HG02571 (cell line): ENCODE results near the gene WDR77.

ENCODE experiments used
- ATAC-seq: cut with Tn5 transposase; IDR thresholded peaks from one replicate; pipeline ENCODE4 v1.9.1; 2021; ENCODE audit warnings: mild to moderate bottlenecking, moderate library complexity; ENCODE audit not compliant: unreplicated experiment

WDR77 gene

GRCh38 chr1:111448918-111449702 is at the start of gene WDR77, which contains the start of gene ATP5PB:
Gene WDR77 (minus strand): TSS chr1:111449256. CDS start chr1:111449169, 87 bp downstream.
Gene ATP5PB (plus strand): TSS chr1:111449464. CDS start chr1:111449542, 78 bp downstream.
- peak; percentile 94 for ATAC-seq

GRCh38 chr1:111497592-111497991 is 48.5 kb upstream of the WDR77 start:
- ATAC-seq: no peak

- no peak for ATAC-seq
Observed at GRCh38 chr1:111496398-111496797, 47.3 kb upstream of the WDR77 start.

- ATAC-seq: no peak
Observed at GRCh38 chr1:111491070-111491469, 42.0 kb upstream of the WDR77 start.

- no peak for ATAC-seq
Observed at GRCh38 chr1:111490220-111490619, 41.2 kb upstream of the WDR77 start.

GRCh38 chr1:111489604-111490003 is 40.5 kb upstream of the WDR77 start:
- no peak for ATAC-seq

GRCh38 chr1:111488669-111489068 is 39.6 kb upstream of the WDR77 start:
- ATAC-seq: no peak

GRCh38 chr1:111487133-111487532 is 38.1 kb upstream of the WDR77 start:
- no peak for ATAC-seq

- ATAC-seq: no peak
Observed at GRCh38 chr1:111486431-111486830, 37.4 kb upstream of the WDR77 start.

GRCh38 chr1:111484391-111485026 is 35.5 kb upstream of the WDR77 start:
- no peak for ATAC-seq

GRCh38 chr1:111483876-111484275 is 34.8 kb upstream of the WDR77 start:
- ATAC-seq: no peak

- no peak for ATAC-seq
Observed at GRCh38 chr1:111483166-111483565, 34.1 kb upstream of the WDR77 start.

GRCh38 chr1:111481387-111482221 is 32.5 kb upstream of the WDR77 start:
- ATAC-seq: no peak

- no peak for ATAC-seq
Observed at GRCh38 chr1:111480674-111481073, 31.6 kb upstream of the WDR77 start.

GRCh38 chr1:111476761-111477309 is 27.8 kb upstream of the WDR77 start:
- ATAC-seq: peak; percentile 69

- no peak for ATAC-seq
Observed at GRCh38 chr1:111476214-111476613, 27.2 kb upstream of the WDR77 start.

- no peak for ATAC-seq
Observed at GRCh38 chr1:111475701-111476100, 26.6 kb upstream of the WDR77 start.

GRCh38 chr1:111474521-111474920 is 25.5 kb upstream of the WDR77 start:
- ATAC-seq: no peak

GRCh38 chr1:111474106-111474505 is 25.1 kb upstream of the WDR77 start:
- no peak for ATAC-seq

GRCh38 chr1:111471538-111471937 is 22.5 kb upstream of the WDR77 start:
- no peak for ATAC-seq

- ATAC-seq: no peak
Observed at GRCh38 chr1:111471012-111471411, 22.0 kb upstream of the WDR77 start.
